NCI-H1092 (cell line): Measurements from ENCODE around the gene ALAS1.
"Not testable (repeated sequence)": the region's sequence is repeated elsewhere in the genome, so short reads cannot be mapped to it uniquely, and the experiment has no call there.

ENCODE experiments used
- DNase-seq: peaks from one replicate; lab custom pipeline; 2025; lab: John Stamatoyannopoulos, UW

Gene ALAS1

DNA sequence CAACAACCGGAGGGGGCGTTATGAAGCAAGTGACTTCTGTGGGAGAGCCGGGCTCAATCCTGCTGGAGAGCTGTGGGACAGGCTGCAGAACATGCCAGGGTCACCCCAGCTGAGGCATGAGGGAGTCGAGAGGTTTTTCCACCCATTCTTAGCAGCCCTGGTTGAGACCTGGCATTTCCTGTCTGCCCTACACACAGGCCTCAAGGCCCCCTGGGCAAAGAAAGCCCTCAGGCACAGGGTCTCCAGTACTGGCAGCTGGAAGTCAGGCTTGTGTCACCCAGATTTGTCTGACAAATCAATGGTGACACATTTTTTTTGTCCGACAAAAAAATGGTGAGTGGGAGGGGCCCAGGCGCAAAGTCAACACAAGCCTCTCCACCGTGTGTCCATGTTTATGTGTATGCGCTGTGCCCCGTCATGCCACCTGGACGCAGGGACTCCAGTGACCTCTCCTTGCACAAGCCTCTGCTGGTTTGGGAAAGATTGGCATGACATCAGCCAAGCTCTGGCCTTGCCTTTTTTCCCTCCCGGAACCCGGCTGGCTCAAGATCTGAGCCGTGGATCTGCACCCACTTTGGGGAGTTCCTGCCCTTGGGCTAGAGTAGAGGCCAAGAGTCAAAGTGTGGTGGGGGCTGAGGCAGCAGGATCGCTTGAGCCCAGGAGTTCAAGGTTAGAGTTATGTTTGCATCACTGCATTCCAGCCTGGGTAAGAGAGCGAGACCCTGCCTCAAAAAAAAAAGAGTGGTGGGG, 20.8 kb upstream of the ALAS1 start:
- DNase-seq, result no peak

DNA sequence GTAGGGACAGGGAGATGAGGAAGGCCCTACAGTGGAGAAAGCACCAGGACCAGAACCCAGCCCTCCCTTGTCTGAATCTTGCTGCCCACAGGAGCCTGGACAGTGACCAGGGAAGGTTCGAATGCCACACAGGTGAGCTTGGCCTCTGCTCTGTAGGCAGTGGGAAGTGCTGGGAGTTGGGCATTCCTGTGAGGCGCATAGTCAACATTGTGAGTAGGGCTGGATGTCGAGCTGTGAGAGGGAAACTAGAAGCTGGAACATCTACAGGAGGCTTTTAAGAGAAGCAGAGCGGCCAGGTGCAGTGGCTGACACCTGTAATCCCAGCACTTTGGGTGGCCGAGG, 20.3 kb upstream of the ALAS1 start:
- DNase-seq, result no peak

DNA sequence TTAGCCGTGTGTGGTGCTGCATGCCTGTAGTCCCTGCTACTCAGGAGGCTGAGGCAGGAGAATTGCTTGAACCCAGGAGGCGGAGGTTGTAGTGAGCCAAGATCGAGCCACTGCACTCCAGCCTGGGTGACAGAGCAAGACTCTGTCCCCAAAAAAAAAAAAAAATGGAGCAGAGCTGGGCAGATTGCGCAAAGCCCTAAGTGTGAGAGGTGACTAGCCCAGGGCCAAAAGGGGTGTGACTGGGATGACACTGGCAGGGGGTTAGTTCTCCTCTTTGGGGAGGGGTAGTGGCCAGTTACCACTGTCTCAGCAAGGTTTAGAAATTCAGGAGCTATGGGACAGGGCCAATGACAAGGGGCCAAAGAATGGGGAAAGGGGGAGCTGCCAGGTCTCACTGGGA, 19.8 kb upstream of the ALAS1 start:
- DNase-seq, result not testable (repeated sequence)

DNA sequence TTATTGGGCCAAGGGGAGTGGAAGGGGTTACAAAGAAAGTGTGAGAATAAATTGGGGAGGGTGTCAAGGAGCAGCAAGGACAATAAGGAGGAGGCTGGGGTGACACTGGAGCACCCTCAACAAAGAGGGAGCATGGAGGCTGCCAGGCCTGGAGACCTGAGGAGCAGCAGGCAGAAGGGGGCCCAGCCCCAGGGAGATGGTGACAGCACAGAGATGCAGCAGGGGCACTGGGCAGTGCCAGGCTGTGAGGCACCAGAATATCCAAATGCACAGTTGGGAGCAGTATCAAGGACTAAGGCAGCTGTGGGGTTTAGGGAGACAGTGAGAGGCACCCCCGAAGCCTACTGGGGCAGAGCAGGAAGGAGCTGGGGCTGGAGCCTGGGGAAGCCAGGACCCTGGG, 19.4 kb upstream of the ALAS1 start:
- no peak for DNase-seq

DNA sequence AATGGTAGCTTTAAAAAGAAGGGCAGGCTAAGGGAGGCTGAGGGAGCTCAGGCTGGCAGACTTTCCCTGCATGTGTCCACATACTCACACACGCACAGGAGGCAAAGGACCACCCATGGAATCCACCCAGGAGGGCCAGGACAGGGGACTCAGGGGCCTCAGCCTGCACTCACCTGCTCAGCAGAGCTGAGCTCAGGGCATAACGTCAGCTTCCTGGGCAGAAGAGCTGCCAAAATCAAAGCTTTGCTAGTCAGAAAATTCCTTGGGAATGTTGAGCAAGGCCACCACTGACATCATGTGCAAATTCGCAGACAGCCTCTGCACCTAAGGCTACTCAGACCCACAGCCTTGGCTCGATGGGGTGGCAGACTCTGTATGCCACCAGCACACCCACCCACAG, 16.4 kb upstream of the ALAS1 start:
- no peak for DNase-seq

DNA sequence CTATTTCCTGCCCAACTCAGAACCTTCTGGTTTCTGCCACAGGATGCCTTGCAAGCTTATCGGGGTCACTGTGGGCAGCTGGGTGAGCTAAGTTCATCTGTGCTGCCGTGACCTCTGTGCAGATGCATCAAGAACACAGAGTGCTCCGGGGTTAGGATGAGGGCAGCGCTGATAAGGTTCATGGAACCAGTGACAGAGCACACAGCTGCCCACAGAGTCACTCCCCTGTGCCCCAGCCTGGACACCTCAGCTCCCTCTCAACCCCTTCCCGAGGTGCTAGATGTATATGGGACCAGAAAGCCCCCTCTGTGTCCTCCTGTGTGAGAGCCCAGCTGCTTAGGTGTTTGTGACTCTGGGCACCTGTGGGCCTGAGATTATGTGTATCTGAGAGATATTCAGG, 15.8 kb upstream of the ALAS1 start:
- no peak for DNase-seq

DNA sequence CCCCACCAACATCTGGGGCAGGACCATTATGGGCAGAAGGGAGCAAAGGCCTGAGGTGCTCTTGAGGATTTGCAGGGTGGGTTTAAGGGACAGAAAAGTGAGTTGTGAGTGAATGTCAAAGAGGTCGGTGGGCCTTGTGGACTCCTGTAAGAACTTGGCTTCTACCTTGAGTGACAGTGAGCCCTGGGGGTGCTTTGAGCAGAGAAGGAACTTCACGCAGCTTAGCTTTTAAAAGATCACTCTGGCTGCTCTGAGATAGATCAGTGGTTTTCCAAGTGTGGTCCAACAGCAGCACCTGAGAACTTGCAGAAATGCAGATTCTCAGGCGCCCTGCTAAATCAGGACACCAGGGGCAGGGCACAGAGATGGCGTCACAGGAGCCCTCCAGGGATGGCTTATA, 15.3 kb upstream of the ALAS1 start:
- no peak for DNase-seq

DNA sequence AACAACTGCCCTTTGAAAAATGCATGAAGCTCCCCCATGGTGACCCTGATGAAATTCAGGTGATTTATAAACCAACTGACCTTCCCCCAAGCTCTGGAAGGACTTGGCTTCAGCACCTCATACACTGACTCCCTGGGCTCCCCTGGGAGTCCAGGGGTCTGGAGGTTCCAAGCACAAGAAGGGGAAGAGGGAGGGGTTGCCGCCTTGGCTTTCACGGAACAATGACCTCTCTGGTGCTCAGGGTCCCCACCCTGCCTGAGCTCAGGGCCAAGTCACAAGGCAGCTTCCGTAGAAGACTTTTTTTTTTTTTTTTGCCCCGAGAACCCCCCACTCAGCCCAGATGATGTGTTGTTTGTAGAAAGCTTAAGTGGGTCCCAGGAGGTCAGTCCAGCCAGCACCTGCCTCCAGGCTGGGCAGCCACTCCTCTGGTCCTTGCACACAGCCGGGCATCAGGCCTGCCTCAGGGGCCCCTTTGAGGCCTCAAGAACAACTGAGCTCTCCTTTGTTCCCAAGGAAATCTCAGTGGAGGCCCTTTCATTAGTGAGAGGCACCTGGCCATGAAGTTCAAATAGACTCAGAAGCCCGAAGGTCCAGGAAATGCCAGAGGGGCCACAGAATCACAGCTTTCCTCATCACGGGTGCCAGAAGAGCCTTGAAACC, 14.0 kb upstream of the ALAS1 start:
- DNase-seq, result no peak

DNA sequence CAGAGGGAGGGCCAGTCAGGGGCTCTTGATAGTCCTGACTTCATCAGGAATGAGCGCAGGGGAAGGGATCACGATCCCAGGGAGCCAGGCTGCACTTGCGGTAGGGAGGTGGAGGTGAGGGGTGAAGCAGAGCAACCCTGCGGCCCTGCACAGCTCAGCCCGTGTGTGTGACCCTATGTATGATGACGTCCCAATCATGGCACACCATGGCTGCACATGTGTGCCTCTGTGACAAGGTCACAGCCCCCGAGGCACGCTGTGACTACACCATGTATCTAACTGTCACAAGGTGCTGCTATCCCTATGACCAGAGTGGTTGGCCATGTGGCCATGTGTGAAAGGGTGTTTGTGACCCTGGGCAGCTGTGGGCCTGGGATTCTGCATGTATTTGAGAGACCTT, 13.3 kb upstream of the ALAS1 start:
- DNase-seq, result no peak

DNA sequence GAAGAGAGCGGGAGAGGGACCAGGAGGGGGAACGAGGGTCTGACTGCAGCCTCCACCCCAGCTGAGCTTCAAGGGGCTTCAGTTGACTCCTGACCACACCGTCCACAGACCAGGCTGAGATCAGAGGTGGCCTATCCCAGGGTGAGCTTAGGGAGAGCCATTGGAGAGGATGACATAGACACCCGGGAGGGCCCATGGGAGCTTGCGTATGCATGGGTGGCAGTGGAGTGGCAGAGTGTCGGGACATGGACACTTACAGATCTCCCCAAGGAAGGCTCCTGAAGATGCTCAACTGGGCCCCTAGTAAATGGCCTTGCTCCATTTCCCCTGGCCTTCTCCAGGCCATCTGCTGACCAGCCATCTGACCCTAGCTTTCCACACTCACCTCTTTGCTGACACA, 12.6 kb upstream of the ALAS1 start:
- DNase-seq, result no peak

DNA sequence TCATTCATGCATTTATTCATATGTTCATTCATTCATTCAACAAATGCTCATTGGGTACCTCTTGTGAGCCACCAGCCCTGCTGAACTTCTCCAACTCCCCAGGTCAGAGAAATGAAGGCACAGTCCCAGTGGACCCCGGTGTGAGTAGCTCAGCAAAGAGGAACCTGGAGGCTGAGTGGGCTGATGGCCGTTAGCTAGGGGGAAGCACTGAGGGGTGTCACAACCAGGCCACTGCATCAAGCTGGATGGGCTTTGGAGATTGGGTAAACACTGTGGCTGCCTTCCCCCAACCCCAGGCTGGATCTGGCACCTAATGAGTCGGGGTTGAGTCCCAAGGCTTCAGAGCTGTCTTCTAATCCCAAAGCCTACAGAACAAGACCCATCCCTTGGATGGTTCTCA, 12.1 kb upstream of the ALAS1 start:
- DNase-seq, result no peak

DNA sequence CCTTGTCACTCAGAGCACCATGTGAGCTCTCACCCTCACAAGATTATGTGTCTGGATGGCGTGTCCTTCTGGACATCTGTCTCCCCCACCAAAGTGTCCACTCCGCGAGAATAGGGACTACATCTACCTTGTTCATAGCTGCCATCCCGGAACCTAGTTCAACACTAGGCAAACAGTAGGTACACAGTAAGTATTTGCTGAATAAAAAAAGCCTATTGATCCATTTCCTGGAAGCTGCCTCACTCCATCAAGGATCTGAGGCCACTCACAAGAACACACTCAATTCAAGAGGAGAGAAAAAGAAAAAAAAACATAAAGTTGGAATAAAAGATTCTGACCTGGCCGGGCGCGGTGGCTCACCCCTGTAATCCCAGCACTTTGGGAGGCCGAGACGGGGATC, 11.2 kb upstream of the ALAS1 start:
- DNase-seq, result no peak

DNA sequence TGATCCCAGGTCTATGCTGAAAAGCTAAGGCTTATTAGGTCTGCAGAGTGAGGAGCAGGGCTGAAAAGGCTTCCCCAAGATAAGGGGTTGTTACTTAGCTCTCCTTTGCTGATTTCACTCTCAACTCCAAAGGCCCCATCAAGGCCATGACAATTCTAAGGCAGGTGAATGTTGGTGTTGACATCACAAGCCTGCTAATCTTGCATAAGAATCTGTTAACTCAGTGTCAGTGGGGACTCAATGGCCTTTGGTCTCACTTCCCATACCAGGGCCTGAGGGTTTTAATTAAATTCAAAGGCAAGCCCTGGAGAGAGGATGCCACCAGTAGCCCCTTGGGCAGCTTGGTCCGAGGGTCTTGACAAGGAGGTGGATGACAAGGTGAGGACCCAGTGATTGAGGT, 9.4 kb upstream of the ALAS1 start:
- no peak for DNase-seq

DNA sequence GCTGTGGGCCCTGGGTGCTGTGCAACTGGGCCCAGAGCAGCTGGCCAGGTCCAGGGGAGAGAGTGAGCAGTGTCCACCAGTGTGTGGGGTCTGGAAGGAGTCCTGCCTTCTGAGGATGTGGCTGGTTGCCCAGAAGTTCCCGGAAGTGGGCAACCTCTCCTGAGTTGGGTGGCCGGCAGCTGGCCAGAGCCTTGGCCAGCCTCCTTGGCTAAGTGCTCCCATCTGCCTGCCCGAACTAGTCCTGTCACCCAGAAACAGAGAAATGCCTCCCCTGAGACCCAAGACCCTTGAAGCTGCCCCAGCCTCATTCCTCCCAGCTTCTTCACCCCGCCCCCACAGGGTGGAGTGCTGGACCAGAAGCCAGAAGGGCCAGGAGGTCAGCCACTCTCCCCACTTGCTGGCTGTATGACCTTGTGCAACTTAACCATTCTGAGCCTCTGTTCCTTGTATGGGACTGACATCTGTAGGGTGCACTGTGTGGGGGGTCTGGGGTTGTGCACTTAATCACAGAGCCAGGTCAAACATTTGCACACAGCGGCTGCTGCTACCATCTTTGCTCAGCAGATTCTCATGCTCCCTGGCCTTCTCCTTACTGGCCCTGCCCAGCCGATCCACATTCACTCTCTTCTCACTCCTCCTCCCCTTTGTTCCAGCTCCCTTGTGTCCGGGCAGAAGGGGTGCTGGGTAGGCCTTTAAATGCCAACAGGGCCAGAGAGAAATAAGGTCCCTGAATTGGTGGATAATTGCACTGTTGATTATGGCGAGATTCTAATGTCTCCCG, 7.5 kb upstream of the ALAS1 start:
- DNase-seq, result no peak

DNA sequence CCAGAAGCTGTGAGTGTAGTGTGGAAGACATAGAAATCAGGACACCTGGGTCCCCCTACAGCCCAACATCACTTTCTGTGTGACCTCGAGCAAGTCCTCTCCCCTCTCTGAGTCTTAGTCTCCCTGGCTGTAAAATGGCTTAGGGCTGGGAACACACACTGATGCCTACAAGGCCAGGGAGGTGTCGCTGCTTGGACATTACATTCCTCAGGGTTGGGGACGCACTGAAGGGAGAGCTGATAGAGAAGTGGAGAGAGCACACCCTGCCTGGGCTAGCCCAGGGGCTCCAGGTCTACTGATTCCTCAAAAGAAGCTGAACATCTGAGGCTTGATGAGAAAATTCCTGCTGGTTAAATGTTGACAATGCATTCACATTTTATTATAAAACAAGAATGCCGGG, 6.3 kb upstream of the ALAS1 start:
- no peak for DNase-seq

DNA sequence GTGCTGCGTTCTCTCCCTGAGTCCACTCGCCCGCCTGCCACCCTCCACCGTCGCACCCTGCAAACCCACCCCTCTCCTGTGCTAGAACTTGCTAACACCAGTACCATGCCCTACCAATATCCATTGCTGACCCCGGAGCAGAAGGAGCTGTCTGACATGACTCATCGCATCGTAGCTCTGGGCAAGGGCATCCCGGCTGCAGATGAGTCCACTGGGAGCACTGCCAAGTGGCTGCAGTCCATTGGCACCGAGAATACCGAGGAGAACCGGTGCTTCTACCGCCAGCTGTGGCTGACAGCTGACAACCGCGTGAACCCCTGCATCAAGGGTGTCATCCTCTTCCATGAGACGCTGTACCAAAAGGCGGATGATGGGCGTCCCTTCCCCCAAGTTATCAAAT, 4.9 kb upstream of the ALAS1 start:
- no peak for DNase-seq

DNA sequence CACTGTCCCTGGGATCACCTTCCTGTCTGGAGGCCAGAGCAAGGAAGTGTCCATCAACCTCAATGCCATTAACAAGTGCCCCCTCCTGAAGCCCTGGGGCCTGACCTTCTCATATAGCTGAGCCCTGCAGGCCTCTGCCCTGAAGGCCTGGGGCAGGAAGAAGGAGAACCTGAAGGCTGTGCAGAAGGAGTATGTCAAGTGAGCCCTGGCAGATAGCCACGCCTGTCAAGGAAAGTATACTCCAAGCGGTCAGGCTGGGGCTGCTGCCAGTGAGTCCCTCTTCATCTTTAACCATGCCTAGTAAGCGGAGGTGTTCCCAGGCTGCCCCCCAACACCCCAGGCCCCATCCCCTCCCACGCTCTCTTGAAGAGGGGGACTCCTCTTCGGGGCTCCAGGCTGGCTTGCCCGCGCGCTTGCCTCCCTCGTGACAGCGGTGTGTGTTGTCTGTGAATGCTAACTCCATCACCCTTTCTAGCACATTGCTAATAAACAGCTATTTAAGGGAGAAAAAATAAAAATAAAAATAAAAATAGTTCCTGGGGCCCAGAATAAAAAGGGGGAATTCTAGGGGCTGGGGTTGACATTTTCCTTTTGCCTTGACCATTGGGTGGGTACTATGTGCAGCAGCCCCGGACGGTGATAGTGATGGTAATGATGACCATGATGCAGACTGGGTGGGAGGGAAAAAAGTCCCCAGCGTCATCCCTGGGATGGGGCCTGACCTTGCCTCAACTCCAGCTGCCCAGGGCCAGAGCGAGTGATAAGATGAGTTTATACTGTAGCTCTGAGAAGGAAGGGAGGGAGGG, 3.3 kb upstream of the ALAS1 start:
- no peak for DNase-seq

DNA sequence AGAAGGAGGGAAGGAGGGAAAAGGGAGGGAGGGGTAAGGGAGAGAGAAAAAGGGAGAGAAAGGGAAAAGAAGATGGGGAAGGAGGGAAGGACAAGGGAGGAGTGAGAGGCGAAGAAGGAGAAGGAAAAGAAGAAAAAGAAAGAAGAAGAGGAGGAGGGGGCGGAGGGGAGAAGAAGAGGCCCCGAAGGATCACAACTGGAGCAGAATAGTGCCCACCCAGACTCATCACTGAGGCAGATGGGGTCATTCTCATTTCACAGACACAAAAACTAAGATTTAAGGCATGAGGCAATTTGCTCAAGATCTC, 2.7 kb upstream of the ALAS1 start:
- DNase-seq, result no peak

DNA sequence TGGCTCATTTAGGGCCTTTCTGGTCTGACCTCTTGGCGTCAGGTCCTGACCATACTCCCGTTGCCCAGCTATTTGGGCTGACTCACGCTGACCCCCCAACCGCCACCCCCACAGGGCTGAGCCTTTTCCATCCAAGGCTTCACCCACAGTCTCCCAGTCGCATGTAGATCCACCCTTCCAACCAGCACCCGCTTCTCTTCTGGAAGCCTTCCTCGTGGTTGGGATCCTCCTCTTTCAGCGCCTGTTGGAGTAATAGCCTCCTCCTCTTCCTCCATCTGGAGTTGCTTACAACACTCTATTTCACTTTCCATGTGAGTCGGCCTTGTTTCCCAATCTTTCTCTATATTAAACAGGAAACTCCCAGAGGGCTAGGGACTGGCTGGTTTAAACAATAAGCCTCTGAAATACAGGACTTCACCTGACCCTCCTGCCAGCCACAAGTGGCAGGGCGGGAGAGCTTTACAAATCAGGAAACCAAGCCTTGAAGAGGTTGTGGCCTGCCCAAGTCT, 2.1 kb upstream of the ALAS1 start:
- DNase-seq, result no peak

DNA sequence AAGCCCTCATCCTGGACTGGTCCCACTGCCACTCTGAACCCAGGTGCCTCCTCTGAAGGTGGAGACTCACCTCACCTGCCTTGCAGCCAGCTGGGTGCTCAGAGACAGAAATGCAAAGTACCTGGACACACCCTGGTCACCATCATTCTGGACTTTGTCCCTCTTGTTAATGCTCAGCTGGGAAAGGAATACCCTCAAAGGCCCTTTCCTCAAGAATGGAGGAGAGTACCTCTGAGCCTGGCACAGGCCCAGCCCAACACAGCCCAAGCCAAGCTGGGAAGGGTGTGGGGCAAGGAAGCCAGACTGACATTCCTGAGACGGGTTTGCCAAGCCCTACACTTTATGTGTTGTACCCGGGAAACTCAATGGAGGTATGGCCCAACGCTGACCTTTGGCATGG, 983 bp upstream of the ALAS1 start:
- no peak for DNase-seq

DNA sequence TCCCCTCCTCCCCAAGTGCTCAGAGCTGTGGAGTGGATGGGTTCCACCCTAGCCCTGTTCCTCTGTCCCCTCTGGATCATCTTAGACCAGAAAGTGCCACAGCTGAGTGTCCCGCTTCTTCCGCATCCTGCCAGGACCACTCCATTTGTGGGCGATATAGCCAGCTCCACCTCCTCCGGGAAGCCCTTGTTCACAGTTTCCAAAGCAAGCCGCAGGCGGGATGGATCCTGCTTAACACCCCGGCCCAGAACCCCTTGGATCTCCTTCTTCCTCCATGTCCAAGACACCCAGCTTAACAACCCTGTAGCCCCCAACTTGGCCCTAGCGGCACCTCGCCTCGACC, 490 bp upstream of the ALAS1 start:
- DNase-seq, result no peak
